HG03139 (cell line): ENCODE measurements around the gene CLCF1.
"Not testable (repeated sequence)": the region's sequence is repeated elsewhere in the genome, so short reads cannot be mapped to it uniquely, and the experiment has no call there.

ENCODE experiments used
- ATAC-seq: cut with Tn5 transposase; IDR thresholded peaks from one replicate; pipeline ENCODE4 v1.9.1; 2021; ENCODE audit not compliant: unreplicated experiment

Gene CLCF1

GRCh38 chr11:67409261-67409666 is 35.9 kb upstream of the CLCF1 start:
- no peak for ATAC-seq

GRCh38 chr11:67408437-67409200 is 35.2 kb upstream of the CLCF1 start:
- ATAC-seq: no peak

GRCh38 chr11:67407688-67408163 is 34.3 kb upstream of the CLCF1 start:
- ATAC-seq: no peak

- no peak for ATAC-seq
Measured at GRCh38 chr11:67406969-67407687, 33.7 kb upstream of the CLCF1 start.

GRCh38 chr11:67406420-67406968 is 33.1 kb upstream of the CLCF1 start:
- no peak for ATAC-seq

- no peak for ATAC-seq
Measured at GRCh38 chr11:67405688-67406339, 32.4 kb upstream of the CLCF1 start.

- ATAC-seq: no peak
Measured at GRCh38 chr11:67405196-67405567, 31.8 kb upstream of the CLCF1 start.

GRCh38 chr11:67404515-67405195 is 31.3 kb upstream of the CLCF1 start:
- ATAC-seq: no peak

GRCh38 chr11:67403085-67403484 is 29.7 kb upstream of the CLCF1 start:
- ATAC-seq: not testable (repeated sequence)

- not testable (repeated sequence) for ATAC-seq
Measured at GRCh38 chr11:67402192-67402839, 28.9 kb upstream of the CLCF1 start.

GRCh38 chr11:67401495-67402191 is 28.2 kb upstream of the CLCF1 start, which contains the start of gene PPP1CA:
PPP1CA (minus strand) TSS chr11:67401858; CDS start chr11:67401782, 76 bp downstream.
- peak; percentile 55 for ATAC-seq

GRCh38 chr11:67400942-67401494 is 27.6 kb upstream of the CLCF1 start:
- no peak for ATAC-seq

- ATAC-seq: no peak
Measured at GRCh38 chr11:67400251-67400941, 27.0 kb upstream of the CLCF1 start.

- ATAC-seq: no peak
Measured at GRCh38 chr11:67398661-67399563, 25.5 kb upstream of the CLCF1 start.

GRCh38 chr11:67397986-67398660 is 24.7 kb upstream of the CLCF1 start:
- ATAC-seq: no peak

GRCh38 chr11:67397536-67397935 is 24.1 kb upstream of the CLCF1 start:
- no peak for ATAC-seq
